IMR-90 (cell line): Measurements from ENCODE around the gene MS4A4E. TPM values are rescaled to one million over a fixed set of nuclear protein-coding genes. Genes with fewer than 3 reads are reported as not detected.

Source experiments
- ATAC-seq: fragments of 200-7000 bp; cut with Tn5 transposase; 2 replicates; pipeline ENCODE4 v1.9.1; 2020; ENCODE audit warnings: low read depth, mild to moderate bottlenecking, moderate library complexity
- BruUV-seq: library from RNA; stranded (reverse); fragments of 400-500 nt; replicated peaks from 2 replicates; lab custom pipeline; 2021; lab: Mats Ljungman, UMichigan
- CTCF ChIA-PET: fragments of 300-600 bp; formaldehyde crosslinking; extraction: SDS; loops from one replicate; lab custom pipeline; 2021; ENCODE audit warnings: antibody characterized with exemption; lab: Yijun Ruan, JAX
- POLR2A ChIA-PET: fragments of 300-600 bp; sonication (Branson Sonifier 250); formaldehyde crosslinking; loops from one replicate; lab custom pipeline; 2022; ENCODE audit warnings: antibody characterized with exemption; ENCODE audit not compliant: unreplicated experiment; lab: Charles Lee
- DNase-seq: peaks from one replicate; pipeline ENCODE4 v3.0.0; 2013
- H2AFZ ChIP-seq: replicated peaks from 2 replicates; pipeline ENCODE3; 2013; ENCODE audit warnings: low read length, mild to moderate bottlenecking; ENCODE audit not compliant: poor library complexity
- H2AK5ac ChIP-seq: 2 replicates; pipeline ENCODE4 v1.6.1; 2013; ENCODE audit warnings: low read depth, low read length, inconsistent platforms
- H2AK9ac ChIP-seq: replicated peaks from 2 replicates; pipeline ENCODE3; 2013; ENCODE audit warnings: mild to moderate bottlenecking, low read depth, low read length, moderate library complexity; ENCODE audit not compliant: poor library complexity
- H2BK120ac ChIP-seq: 2 replicates; pipeline ENCODE4 v1.6.1; 2013; ENCODE audit warnings: low read depth, low read length, inconsistent platforms
- H2BK15ac ChIP-seq: 3 replicates; pipeline ENCODE4 v1.6.1; 2013; ENCODE audit warnings: low read depth, low read length, inconsistent platforms
- H2BK20ac ChIP-seq: 2 replicates; pipeline ENCODE4 v1.6.1; 2013; ENCODE audit warnings: low read depth, mild to moderate bottlenecking, inconsistent platforms, low read length, moderate library complexity
- H2BK5ac ChIP-seq: 2 replicates; pipeline ENCODE4 v1.6.1; 2013; ENCODE audit warnings: mild to moderate bottlenecking, low read depth, low read length, inconsistent platforms; ENCODE audit not compliant: poor library complexity, severe bottlenecking
- H3K14ac ChIP-seq: replicated peaks from 2 replicates; pipeline ENCODE4 v1.6.1; 2013; ENCODE audit warnings: low read depth, low read length, inconsistent platforms
- H3K18ac ChIP-seq: 2 replicates; pipeline ENCODE4 v1.6.1; 2013; ENCODE audit warnings: low read depth, low read length, control low read depth
- H3K23ac ChIP-seq: 2 replicates; pipeline ENCODE4 v1.6.1; 2013; ENCODE audit warnings: low read depth, low read length, inconsistent platforms
- H3K27ac ChIP-seq: 2 replicates; pipeline ENCODE4 v1.5.1; 2013; ENCODE audit warnings: mild to moderate bottlenecking, control low read depth, low read length; ENCODE audit not compliant: insufficient read depth
- H3K27me3 ChIP-seq: 2 replicates; pipeline ENCODE4 v1.6.1; 2013; ENCODE audit warnings: low read length; ENCODE audit not compliant: control insufficient read depth, insufficient read depth
- H3K36me3 ChIP-seq: 2 replicates; pipeline ENCODE4 v1.6.1; 2013; ENCODE audit warnings: low read length, mixed read lengths; ENCODE audit not compliant: control insufficient read depth, insufficient read depth
- H3K4ac ChIP-seq: 2 replicates; pipeline ENCODE4 v1.6.1; 2013; ENCODE audit warnings: low read depth, low read length, inconsistent platforms
- H3K4me1 ChIP-seq: 2 replicates; pipeline ENCODE4 v1.6.1; 2013; ENCODE audit warnings: low read length, mixed read lengths; ENCODE audit not compliant: control insufficient read depth, insufficient read depth
- H3K4me2 ChIP-seq: 2 replicates; pipeline ENCODE4 v1.6.1; 2013; ENCODE audit warnings: low read depth, mild to moderate bottlenecking, control low read depth, low read length, moderate library complexity
- H3K4me3 ChIP-seq: 2 replicates; pipeline ENCODE4 v1.5.1; 2013; ENCODE audit warnings: low read depth, mild to moderate bottlenecking, control low read depth, low read length, moderate library complexity; ENCODE audit not compliant: insufficient read depth
- H3K56ac ChIP-seq: 2 replicates; pipeline ENCODE4 v1.6.1; 2013; ENCODE audit warnings: low read length, inconsistent platforms; ENCODE audit not compliant: insufficient read depth; ENCODE audit errors: extremely low read depth
- H3K79me1 ChIP-seq, 2 experiments: 2 replicates each; pipeline ENCODE4 v1.6.1; 2013; ENCODE audit warnings: low read length in 2 of 2, inconsistent platforms in 1 of 2, low read depth in 1 of 2
- H3K9ac ChIP-seq: 2 replicates; pipeline ENCODE4 v1.6.1; 2013; ENCODE audit warnings: low read depth, low read length, control low read depth
- H3K9me1 ChIP-seq: 2 replicates; pipeline ENCODE4 v1.6.1; 2013; ENCODE audit warnings: low read length, inconsistent platforms; ENCODE audit not compliant: insufficient read depth
- H3K9me3 ChIP-seq: 2 replicates; pipeline ENCODE4 v1.6.1; 2013; ENCODE audit warnings: low read length; ENCODE audit not compliant: control insufficient read depth, insufficient read depth
- H4K20me1 ChIP-seq: 2 replicates; pipeline ENCODE4 v1.6.1; 2013; ENCODE audit warnings: low read length, inconsistent platforms; ENCODE audit not compliant: insufficient read depth
- H4K5ac ChIP-seq: 2 replicates; pipeline ENCODE4 v1.6.1; 2013; ENCODE audit warnings: mild to moderate bottlenecking, low read depth, low read length, control low read depth
- H4K8ac ChIP-seq, 2 experiments: 2 replicates each; pipeline ENCODE4 v1.6.1; 2013; ENCODE audit warnings: low read depth in 2 of 2, low read length in 2 of 2, control low read depth in 1 of 2, inconsistent platforms in 1 of 2
- H4K91ac ChIP-seq: 2 replicates; pipeline ENCODE4 v1.6.1; 2013; ENCODE audit warnings: low read depth, low read length, inconsistent platforms; ENCODE audit not compliant: insufficient read depth
- BHLHE40 ChIP-seq: fragments of 150-350 bp; IDR thresholded peaks from 2 replicates; pipeline ENCODE4 v1.6.1; 2016; ENCODE audit warnings: mild to moderate bottlenecking, low read depth, low read length
- CHD1 ChIP-seq: IDR thresholded peaks from 2 replicates; pipeline ENCODE4 v1.6.1; 2012; ENCODE audit warnings: low read depth, low read length, improper control_type of control experiment
- CTCF ChIP-seq: conservative IDR thresholded peaks from 2 replicates; pipeline ENCODE4 v1.5.1; 2012; ENCODE audit warnings: mild to moderate bottlenecking, low read depth, low read length, improper control_type of control experiment
- ELK1 ChIP-seq: fragments of 150-350 bp; IDR thresholded peaks from 2 replicates; pipeline ENCODE4 v1.6.1; 2016; ENCODE audit warnings: low read depth, mild to moderate bottlenecking, low read length, moderate library complexity, borderline replicate concordance
- FOS ChIP-seq: fragments of 150-350 bp; IDR thresholded peaks from 2 replicates; pipeline ENCODE4 v1.6.1; 2016; ENCODE audit warnings: low read depth, low read length
- MAFK ChIP-seq: IDR thresholded peaks from 2 replicates; pipeline ENCODE4 v1.6.1; 2012; ENCODE audit warnings: low read depth, low read length, improper control_type of control experiment
- MAZ ChIP-seq: IDR thresholded peaks from 2 replicates; pipeline ENCODE4 v1.6.1; 2012; ENCODE audit warnings: low read depth, mild to moderate bottlenecking, low read length, improper control_type of control experiment, moderate library complexity, borderline replicate concordance
- MXI1 ChIP-seq: IDR thresholded peaks from 2 replicates; pipeline ENCODE4 v1.6.1; 2012; ENCODE audit warnings: low read depth, mild to moderate bottlenecking, low read length, moderate library complexity, borderline replicate concordance
- NFE2L2 ChIP-seq: fragments of 150-350 bp; IDR thresholded peaks from 2 replicates; pipeline ENCODE4 v1.6.1; 2016; ENCODE audit warnings: low read depth, mild to moderate bottlenecking, low read length
- POLR2A ChIP-seq: IDR thresholded peaks from 2 replicates; pipeline ENCODE4 v1.6.1; 2012; ENCODE audit warnings: mild to moderate bottlenecking, low read depth, low read length
- RAD21 ChIP-seq: IDR thresholded peaks from 2 replicates; pipeline ENCODE4 v1.6.1; 2012; ENCODE audit warnings: low read length, improper control_type of control experiment
- RCOR1 ChIP-seq: IDR thresholded peaks from 2 replicates; pipeline ENCODE4 v1.6.1; 2012; ENCODE audit warnings: mild to moderate bottlenecking, low read length, improper control_type of control experiment; ENCODE audit not compliant: insufficient replicate concordance
- RFX5 ChIP-seq: IDR thresholded peaks from 2 replicates; pipeline ENCODE4 v1.8.0; 2012; ENCODE audit warnings: low read depth, mild to moderate bottlenecking, low read length, moderate library complexity
- SMC3 ChIP-seq: fragments of 150-350 bp; IDR thresholded peaks from 2 replicates; pipeline ENCODE4 v1.6.1; 2016; ENCODE audit warnings: low read depth, mild to moderate bottlenecking, antibody characterized with exemption, low read length, moderate library complexity
- USF2 ChIP-seq: fragments of 150-350 bp; IDR thresholded peaks from 2 replicates; pipeline ENCODE4 v1.6.1; 2017; ENCODE audit warnings: mild to moderate bottlenecking, antibody characterized with exemption, low read length, low read depth
- WGBS, 2 experiments: methylation state at CpG; one replicate each; pipeline versions ENCODE4 v1.1.5 to v1.1.7; 2013; ENCODE audit warnings: missing lambda C conversion rate in 2 of 2; ENCODE audit not compliant: insufficient read length in 1 of 2; ENCODE audit errors: extremely low coverage in 2 of 2; 5-methylcytosine and 5-hydroxymethylcytosine counted together
- dilution Hi-C: fragments of 300-500 bp; cut with HindIII; formaldehyde crosslinking; loops from one replicate; pipeline ENCODE4 v1.14.3; 2018; ENCODE audit warnings: low sequenced_read_pairs; ENCODE audit not compliant: unreplicated experiment
- in situ Hi-C: fragments of 300-500 bp; cut with MboI; formaldehyde crosslinking; loops from 3 replicates; pipeline ENCODE4 v1.14.3; 2019; ENCODE audit warnings: low sequenced_read_pairs, inconsistent platforms, mixed read lengths
- intact Hi-C: fragments of 100-400 bp; cut with micrococcal nuclease; formaldehyde crosslinking; loops from 2 replicates; pipeline ENCODE4 v1.10.0; 2022
- polyA plus RNA-seq, 3 experiments: library from polyadenylated mRNA; depleted of rRNA; stranded (reverse); fragments of >200 nt; gene quantifications; 2 replicates each; pipeline ENCODE4 v1.2.3, GENCODE V29; 2012; ENCODE audit warnings: low replicate concordance in 1 of 3
- total RNA-seq: library from RNA; depleted of rRNA; stranded (reverse); fragments of >200 nt; gene quantifications from 2 replicates; pipeline ENCODE4 v1.2.3, GENCODE V29; 2012

The MS4A4E gene
- total and polyA plus RNA-seq, 2 of the 4 experiments (the other 2 are of a cell fraction), result not detected

- WGBS, 2 experiments, result no CpG with 5 or more reads among the region's 3 CpGs
- TF ChIP-seq MAFK (no peak), CTCF (no peak), NFE2L2 (no peak), BHLHE40 (no peak), POLR2A (no peak), CHD1 (no peak), RFX5 (no peak), MAZ (no peak), USF2 (no peak), RCOR1 (no peak), SMC3 (no peak), FOS (no peak), RAD21 (no peak), ELK1 (no peak), MXI1 (no peak)
- no peak overlapping the region for H3K56ac ChIP-seq
- ChIA-PET CTCF (no interaction called here), POLR2A (no interaction called here)
- H2BK5ac ChIP-seq, result no peak overlapping the region
- H3K9ac ChIP-seq, result no peak overlapping the region
- H3K4ac ChIP-seq, result no peak overlapping the region
- H2BK15ac ChIP-seq, result no peak overlapping the region
- no peak overlapping the region for H3K4me2 ChIP-seq
- intact Hi-C loops, result loop anchor here (5.0 kb wide), 1 partner anchor 442 kb away; no protein-coding TSS in a partner anchor
- no peak overlapping the region for H3K18ac ChIP-seq
- no peak overlapping the region for H3K23ac ChIP-seq
- H4K91ac ChIP-seq, result no peak overlapping the region
- no peaks in the 10 kb centered on the region for H3K27me3 ChIP-seq
- no peak overlapping the region for H4K8ac ChIP-seq
- no peaks in the 10 kb centered on the region for H3K36me3 ChIP-seq
- H2AFZ ChIP-seq, result no peak overlapping the region
- dilution Hi-C loops, result no loop called here
- no peaks in the 10 kb centered on the region for H3K9me1 ChIP-seq
- BruUV-seq, result no TSS peak
- no peaks in the 10 kb centered on the region for H3K4me1 ChIP-seq
- H3K4me3 ChIP-seq, result no peak overlapping the region
- H2BK20ac ChIP-seq, result no peak overlapping the region
- DNase-seq, result no peak
- H3K14ac ChIP-seq, result no peak overlapping the region
- H2AK9ac ChIP-seq, result no peak overlapping the region
- H3K79me1 ChIP-seq, result no peaks in the 10 kb centered on the region
- no peak overlapping the region for H2BK120ac ChIP-seq
- H4K20me1 ChIP-seq, result no peaks in the 10 kb centered on the region
- no peak overlapping the region for H4K5ac ChIP-seq
- H2AK5ac ChIP-seq, result no peak overlapping the region
- 0 out of 2 replicates have a peak, but pooled peaks cover 1% of the 10 kb centered on the region for H3K9me3 ChIP-seq
- in situ Hi-C loops, result loop anchor here (25.0 kb wide), 1 partner anchor 357 kb away; the partner anchor contains the start of gene CBLIF
- ATAC-seq, result no peak
- no peak overlapping the region for H3K27ac ChIP-seq
These were observed 48.4 kb downstream of the MS4A4E start for GRCh38 chr11:60194511-60194910.
